Iris pigment epithelial cell (primary cell): ENCODE results near the gene CENPX.
"Not testable (repeated sequence)": the region's sequence is repeated elsewhere in the genome, so short reads cannot be mapped to it uniquely, and the experiment has no call there.

Experiments
- DNase-seq: peaks from one replicate; pipeline ENCODE4 v3.0.0-alpha.2; 2011; ENCODE audit warnings: low read depth

CENPX gene

GRCh38 chr17:81998691-81999438 lies 23.8 kb downstream of the CENPX start:
- no peak for DNase-seq

GRCh38 chr17:81998212-81998611 lies 24.5 kb downstream of the CENPX start:
- DNase-seq = no peak

- DNase-seq = no peak
Observed at GRCh38 chr17:81996757-81997441, 25.8 kb downstream of the CENPX start.

- no peak for DNase-seq
Observed at GRCh38 chr17:81996232-81996756, 26.4 kb downstream of the CENPX start.

GRCh38 chr17:81995463-81996231 lies 27.0 kb downstream of the CENPX start:
- no peak for DNase-seq

GRCh38 chr17:81994593-81995462 lies 27.9 kb downstream of the CENPX start:
- no peak for DNase-seq

GRCh38 chr17:81993729-81994592 lies 28.7 kb downstream of the CENPX start:
- DNase-seq = no peak

- DNase-seq = no peak
Observed at GRCh38 chr17:81992306-81993102, 30.2 kb downstream of the CENPX start.

GRCh38 chr17:81991684-81992305 lies 30.9 kb downstream of the CENPX start:
- peak; percentile 30 for DNase-seq

GRCh38 chr17:81990836-81991683 lies 31.6 kb downstream of the CENPX start:
- no peak for DNase-seq

- DNase-seq = no peak
Observed at GRCh38 chr17:81987161-81987770, 35.4 kb downstream of the CENPX start.

- no peak for DNase-seq
Observed at GRCh38 chr17:81986606-81987005, 36.1 kb downstream of the CENPX start.

GRCh38 chr17:81984773-81985410 lies 37.8 kb downstream of the CENPX start:
- no peak for DNase-seq

GRCh38 chr17:81983639-81984373 lies 38.9 kb downstream of the CENPX start:
- no peak for DNase-seq

GRCh38 chr17:81983011-81983638 lies 39.6 kb downstream of the CENPX start:
- DNase-seq = no peak

- DNase-seq = not testable (repeated sequence)
Observed at GRCh38 chr17:81981511-81981910, 41.2 kb downstream of the CENPX start.
